Ascending aorta (tissue), 2 donors: Measurements from ENCODE around the gene SRRD. TPM values are rescaled to one million over a fixed set of nuclear protein-coding genes. Genes with fewer than 3 reads are reported as not detected.
A peak's percentile ranks its signal among the peaks of the same experiment; 100 is the strongest.

ENCODE experiments used
- DNase-seq, 2 donors: peaks; one replicate each; pipeline ENCODE4 v3.0.0-alpha.2; 2019; ENCODE audit warnings: low spot score in 2 of 2
- H3K27ac ChIP-seq, 2 donors: fragments of 200-600 bp; sonication (generic); one replicate each; pipeline ENCODE4 v1.5.1; 2016 to 2017; ENCODE audit warnings: mild to moderate bottlenecking in 1 of 2
- H3K27me3 ChIP-seq: fragments of 200-600 bp; sonication (generic); one replicate; pipeline ENCODE4 v1.5.1; 2017
- H3K36me3 ChIP-seq, 2 donors: fragments of 200-600 bp; sonication (generic); one replicate each; pipeline ENCODE4 v1.5.1; 2016
- H3K4me1 ChIP-seq, 2 donors: fragments of 200-600 bp; sonication (generic); one replicate each; pipeline ENCODE4 v1.5.1; 2016 to 2017; ENCODE audit warnings: mild to moderate bottlenecking in 1 of 2
- H3K4me3 ChIP-seq, 2 donors: fragments of 200-600 bp; sonication (generic); one replicate each; pipeline ENCODE4 v1.5.1; 2016 to 2017; ENCODE audit warnings: mild to moderate bottlenecking in 1 of 2
- H3K9me3 ChIP-seq, 2 donors: fragments of 200-600 bp; sonication (generic); one replicate each; pipeline ENCODE4 v1.5.1; 2016
- intact Hi-C: fragments of 100-400 bp; cut with DNase I; formaldehyde crosslinking; loops from one replicate; pipeline ENCODE4 v1.15.1; 2023
- total RNA-seq: library from RNA; depleted of rRNA; stranded (reverse); fragments of >200 nt; gene quantifications from one replicate; pipeline ENCODE4 v1.1.0, GENCODE V29; 2016
- TF ChIP-seq, protein P1 (sequence below), 3 experiments: fragments of 200-600 bp in 2 of 3; fragments of 450-650 bp in 1 of 3; sonication (generic) in 2 of 3; IDR thresholded peaks; one replicate each; pipeline ENCODE4 v1.5.1; 2016 to 2019; ENCODE audit warnings: antibody characterized with exemption in 3 of 3, mild to moderate bottlenecking in 1 of 3, moderate library complexity in 1 of 3

Gene SRRD
- total RNA-seq, 1 donor from 2014 or later, result 85.6 TPM

DNA sequence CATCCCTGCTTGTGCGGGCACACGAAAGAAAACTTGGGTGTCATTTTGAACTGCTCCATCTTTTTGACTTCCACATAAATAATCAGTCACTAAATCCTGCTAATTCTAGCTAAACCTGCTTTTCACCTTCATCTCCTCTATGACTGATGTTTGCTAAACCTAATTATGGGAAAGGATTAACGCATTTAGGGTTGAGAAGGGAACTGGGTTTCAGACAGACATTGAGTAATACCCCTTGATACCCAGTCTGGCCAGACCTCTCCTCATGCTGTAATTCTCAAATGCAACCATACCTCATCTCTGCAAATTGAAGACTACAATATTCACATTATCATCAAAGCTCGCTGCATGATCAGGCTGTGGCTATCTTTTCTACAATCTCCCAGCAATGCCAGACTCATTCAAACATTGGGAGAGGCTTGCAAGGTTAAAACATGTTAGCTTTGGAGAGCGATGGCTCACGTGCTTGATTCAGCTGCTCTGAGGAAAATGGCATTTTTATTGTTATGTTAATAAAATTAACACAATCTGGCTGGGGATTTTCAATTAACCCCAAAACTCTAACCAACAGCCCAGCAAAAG lies 2.5 kb upstream of the SRRD start:
- H3K27me3 ChIP-seq, result no peaks in the 10 kb centered on the region
- peaks cover 11 to 19% of the 10 kb centered on the region in 2 donors for H3K36me3 ChIP-seq
- intact Hi-C loops, result no loop called here
- peaks cover 6 to 16% of the 10 kb centered on the region in 2 donors for H3K4me1 ChIP-seq
- TF ChIP-seq, protein P1, sequence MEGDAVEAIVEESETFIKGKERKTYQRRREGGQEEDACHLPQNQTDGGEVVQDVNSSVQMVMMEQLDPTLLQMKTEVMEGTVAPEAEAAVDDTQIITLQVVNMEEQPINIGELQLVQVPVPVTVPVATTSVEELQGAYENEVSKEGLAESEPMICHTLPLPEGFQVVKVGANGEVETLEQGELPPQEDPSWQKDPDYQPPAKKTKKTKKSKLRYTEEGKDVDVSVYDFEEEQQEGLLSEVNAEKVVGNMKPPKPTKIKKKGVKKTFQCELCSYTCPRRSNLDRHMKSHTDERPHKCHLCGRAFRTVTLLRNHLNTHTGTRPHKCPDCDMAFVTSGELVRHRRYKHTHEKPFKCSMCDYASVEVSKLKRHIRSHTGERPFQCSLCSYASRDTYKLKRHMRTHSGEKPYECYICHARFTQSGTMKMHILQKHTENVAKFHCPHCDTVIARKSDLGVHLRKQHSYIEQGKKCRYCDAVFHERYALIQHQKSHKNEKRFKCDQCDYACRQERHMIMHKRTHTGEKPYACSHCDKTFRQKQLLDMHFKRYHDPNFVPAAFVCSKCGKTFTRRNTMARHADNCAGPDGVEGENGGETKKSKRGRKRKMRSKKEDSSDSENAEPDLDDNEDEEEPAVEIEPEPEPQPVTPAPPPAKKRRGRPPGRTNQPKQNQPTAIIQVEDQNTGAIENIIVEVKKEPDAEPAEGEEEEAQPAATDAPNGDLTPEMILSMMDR (IDR thresholded peaks at IDR 0.05), result no peak
- H3K4me3 ChIP-seq, result no peak overlapping the region
- no peak for DNase-seq
- no peaks in the 10 kb centered on the region for H3K9me3 ChIP-seq
- no peak overlapping the region for H3K27ac ChIP-seq

GRCh38 chr22:26481694-26482093 lies 2.0 kb upstream of the SRRD start:
- no peaks in the 10 kb centered on the region for H3K9me3 ChIP-seq
- DNase-seq, result no peak
- H3K4me1 ChIP-seq, result peaks cover 6 to 16% of the 10 kb centered on the region in 2 donors
- H3K4me3 ChIP-seq, result no peak overlapping the region
- H3K27ac ChIP-seq, result no peak overlapping the region
- TF ChIP-seq, protein P1 (IDR thresholded peaks at IDR 0.05), result no peak
- H3K36me3 ChIP-seq, result peaks cover 8 to 14% of the 10 kb centered on the region in 2 donors
- intact Hi-C loops, result no loop called here
- H3K27me3 ChIP-seq, result no peaks in the 10 kb centered on the region

DNA sequence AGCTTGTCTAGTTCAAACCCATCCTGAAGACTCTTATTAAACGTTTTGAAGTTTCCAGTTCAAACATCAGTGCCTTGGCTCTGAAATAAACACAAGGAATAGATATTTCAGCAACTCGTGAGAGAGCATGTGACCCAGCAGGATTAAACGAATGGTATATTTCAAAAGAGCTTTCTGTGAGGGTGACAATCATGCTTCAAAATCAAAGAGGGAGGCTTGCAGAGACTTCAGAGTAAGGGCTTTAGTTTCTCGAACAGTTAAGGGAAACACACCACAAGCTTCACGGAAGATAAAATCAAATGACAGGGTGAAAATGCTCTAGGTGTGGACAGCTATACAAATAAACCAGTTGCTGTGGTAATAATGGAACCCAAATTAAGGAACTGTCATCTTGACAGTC lies 1.5 kb upstream of the SRRD start:
- H3K4me1 ChIP-seq, result peaks cover 6 to 16% of the 10 kb centered on the region in 2 donors
- peak overlapping the region in 1 of 2 donors; percentile 99 for H3K4me3 ChIP-seq
- TF ChIP-seq, protein P1 (IDR thresholded peaks at IDR 0.05), result no peak
- no peaks in the 10 kb centered on the region for H3K9me3 ChIP-seq
- H3K36me3 ChIP-seq, result peaks cover 4 to 11% of the 10 kb centered on the region in 2 donors
- no peak overlapping the region for H3K27ac ChIP-seq
- no peaks in the 10 kb centered on the region for H3K27me3 ChIP-seq
- DNase-seq, result no peak
- intact Hi-C loops, result no loop called here

- peak overlapping the region; percentile 95 to 96 for H3K27ac ChIP-seq
- H3K9me3 ChIP-seq, result no peaks in the 10 kb centered on the region
- no peak for DNase-seq
- TF ChIP-seq, protein P1 (IDR thresholded peaks at IDR 0.05), result no peak
- H3K4me3 ChIP-seq, result peak overlapping the region; percentile 90 to 99
- no peaks in the 10 kb centered on the region for H3K27me3 ChIP-seq
- peaks cover 6 to 16% of the 10 kb centered on the region in 2 donors for H3K4me1 ChIP-seq
- intact Hi-C loops, result loop anchor here (1.0 kb wide), 2 partner anchors 29 to 107 kb away; partner anchors contain the start of genes TFIP11 and TPST2
- H3K36me3 ChIP-seq, result peaks cover under 1 to 11% of the 10 kb centered on the region in 2 donors
Measured at GRCh38 chr22:26483043-26483438, 636 bp upstream of the SRRD start.

DNA sequence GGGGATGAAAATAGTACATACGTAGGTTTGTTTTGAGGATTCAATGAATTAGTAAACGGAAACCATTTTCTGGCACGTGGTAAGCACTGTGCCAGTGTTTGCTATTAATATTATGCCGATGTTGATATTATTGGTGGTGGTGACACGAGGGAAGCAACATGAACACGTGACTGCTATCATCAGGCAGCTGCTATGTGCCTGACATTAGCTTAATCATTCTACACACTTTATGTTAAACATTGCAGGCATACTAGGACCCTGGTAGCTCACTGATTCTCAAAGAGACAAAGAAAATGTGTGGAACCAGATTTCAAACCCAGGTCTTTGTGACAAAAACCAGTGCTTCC lies 656 bp downstream of the SRRD start:
- peaks cover 6 to 16% of the 10 kb centered on the region in 2 donors for H3K4me1 ChIP-seq
- H3K27ac ChIP-seq, result peak overlapping the region; percentile 95 to 96
- intact Hi-C loops, result no loop called here

More for the DNA sequence above, 656 bp downstream of the SRRD start:
- no peak for DNase-seq
- H3K9me3 ChIP-seq, result no peaks in the 10 kb centered on the region
- TF ChIP-seq, protein P1 (IDR thresholded peaks at IDR 0.05), result no peak
- H3K36me3 ChIP-seq, result peaks cover 12 to 22% of the 10 kb centered on the region in 2 donors
- no peaks in the 10 kb centered on the region for H3K27me3 ChIP-seq
- H3K4me3 ChIP-seq, result peak overlapping the region; percentile 90 to 99
